ENCODE data around the gene C18orf32. TPM values are rescaled to one million over a fixed set of nuclear protein-coding genes. Genes with fewer than 3 reads are reported as not detected.

The C18orf32 gene
- total and polyA plus RNA-seq, 10 donors, result 33.3 to 66.7 (median 41.1) TPM

DNA sequence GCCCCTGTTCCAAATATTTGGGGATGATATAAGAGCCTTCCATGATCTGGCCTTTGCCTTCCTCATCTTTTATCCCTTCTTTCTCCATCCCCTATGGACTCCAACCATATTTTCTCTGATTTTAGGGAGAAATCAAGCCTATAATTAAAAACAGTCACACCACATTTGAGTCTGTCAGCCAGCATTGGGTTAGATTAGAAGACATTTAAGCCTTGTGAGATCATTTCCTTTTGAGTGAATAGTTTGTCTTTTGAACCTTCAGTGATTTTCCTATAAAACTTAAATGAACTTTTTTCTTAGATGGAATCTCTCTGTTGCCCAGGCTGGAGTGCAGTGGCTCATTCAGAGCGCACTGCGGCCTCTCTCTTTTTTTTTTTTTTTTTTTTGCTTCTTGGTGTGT, 7.6 kb upstream of the C18orf32 start:
- DNase-seq, result no peak
- Histone ChIP-seq H3K4me1 (peaks cover 15 to 31% (median 25%) of the 10 kb centered on the region in 6 donors), H3K36me3 (peaks cover 0 to 19% (median 15%) of the 10 kb centered on the region in 6 donors), H3K9me3 (no peaks in the 10 kb centered on the region), H3K27me3 (replicated peaks in 1 of 7) (peaks cover 0 to 9% (median 0%) of the 10 kb centered on the region in 7 donors), H3K27ac (no peak overlapping the region), H3K4me3 (no peak overlapping the region)
- intact Hi-C loops (cut with DNase I; ENCODE audit: low total_unique reads), result no loop called here
- no peak for TF ChIP-seq POLR2AphosphoS5 (IDR thresholded peaks at IDR 0.05)
- TF ChIP-seq POLR2A (IDR thresholded peaks at IDR 0.05), result no peak
- TF ChIP-seq, protein P1, sequence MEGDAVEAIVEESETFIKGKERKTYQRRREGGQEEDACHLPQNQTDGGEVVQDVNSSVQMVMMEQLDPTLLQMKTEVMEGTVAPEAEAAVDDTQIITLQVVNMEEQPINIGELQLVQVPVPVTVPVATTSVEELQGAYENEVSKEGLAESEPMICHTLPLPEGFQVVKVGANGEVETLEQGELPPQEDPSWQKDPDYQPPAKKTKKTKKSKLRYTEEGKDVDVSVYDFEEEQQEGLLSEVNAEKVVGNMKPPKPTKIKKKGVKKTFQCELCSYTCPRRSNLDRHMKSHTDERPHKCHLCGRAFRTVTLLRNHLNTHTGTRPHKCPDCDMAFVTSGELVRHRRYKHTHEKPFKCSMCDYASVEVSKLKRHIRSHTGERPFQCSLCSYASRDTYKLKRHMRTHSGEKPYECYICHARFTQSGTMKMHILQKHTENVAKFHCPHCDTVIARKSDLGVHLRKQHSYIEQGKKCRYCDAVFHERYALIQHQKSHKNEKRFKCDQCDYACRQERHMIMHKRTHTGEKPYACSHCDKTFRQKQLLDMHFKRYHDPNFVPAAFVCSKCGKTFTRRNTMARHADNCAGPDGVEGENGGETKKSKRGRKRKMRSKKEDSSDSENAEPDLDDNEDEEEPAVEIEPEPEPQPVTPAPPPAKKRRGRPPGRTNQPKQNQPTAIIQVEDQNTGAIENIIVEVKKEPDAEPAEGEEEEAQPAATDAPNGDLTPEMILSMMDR (IDR thresholded peaks at IDR 0.05 in 8 of 11, conservative IDR thresholded peaks at IDR 0.05 in 3 of 11), result no peak
- 93 to 100% (median 96%) methylated on average over 2 of the region's 2 CpGs for WGBS, 5 donors

DNA sequence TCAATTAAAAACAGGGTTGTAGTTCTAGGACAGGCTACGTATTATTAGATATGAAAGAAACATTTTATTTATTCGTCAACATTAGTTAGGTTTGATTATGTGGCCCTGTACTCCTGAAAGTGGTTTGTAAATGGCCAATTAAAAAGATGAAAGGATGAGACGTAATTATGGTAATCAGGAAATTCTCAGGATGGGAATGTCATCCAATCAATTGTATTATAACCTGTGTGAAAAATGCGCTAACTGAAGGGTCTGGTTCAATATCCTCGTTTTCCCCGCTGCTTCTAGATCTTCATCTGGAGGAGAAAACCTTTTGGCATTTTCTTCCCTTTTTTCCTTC, 5.6 kb upstream of the C18orf32 start:
- Histone ChIP-seq H3K4me1 (peaks cover 20 to 51% (median 40%) of the 10 kb centered on the region in 6 donors), H3K4me3 (peak overlapping the region in 3 of 8 donors; percentile 69 to 88 (median 84)), H3K9me3 (no peaks in the 10 kb centered on the region), H3K27me3 (replicated peaks in 1 of 7) (no peaks in the 10 kb centered on the region), H3K36me3 (peaks cover 0 to 39% (median 33%) of the 10 kb centered on the region in 6 donors), H3K27ac (peak overlapping the region in 3 of 8 donors; percentile 91 to 96 (median 95))
- TF ChIP-seq POLR2A (IDR thresholded peaks at IDR 0.05) (no peak), POLR2AphosphoS5 (IDR thresholded peaks at IDR 0.05) (no peak)
- TF ChIP-seq, protein P1 (IDR thresholded peaks at IDR 0.05 in 8 of 11, conservative IDR thresholded peaks at IDR 0.05 in 3 of 11), result no peak
- DNase-seq, result no peak
- 52 to 62% (median 61%) methylated on average over 6 of the region's 6 CpGs for WGBS, 5 donors
- intact Hi-C loops (cut with DNase I; ENCODE audit: low total_unique reads), result no loop called here

DNA sequence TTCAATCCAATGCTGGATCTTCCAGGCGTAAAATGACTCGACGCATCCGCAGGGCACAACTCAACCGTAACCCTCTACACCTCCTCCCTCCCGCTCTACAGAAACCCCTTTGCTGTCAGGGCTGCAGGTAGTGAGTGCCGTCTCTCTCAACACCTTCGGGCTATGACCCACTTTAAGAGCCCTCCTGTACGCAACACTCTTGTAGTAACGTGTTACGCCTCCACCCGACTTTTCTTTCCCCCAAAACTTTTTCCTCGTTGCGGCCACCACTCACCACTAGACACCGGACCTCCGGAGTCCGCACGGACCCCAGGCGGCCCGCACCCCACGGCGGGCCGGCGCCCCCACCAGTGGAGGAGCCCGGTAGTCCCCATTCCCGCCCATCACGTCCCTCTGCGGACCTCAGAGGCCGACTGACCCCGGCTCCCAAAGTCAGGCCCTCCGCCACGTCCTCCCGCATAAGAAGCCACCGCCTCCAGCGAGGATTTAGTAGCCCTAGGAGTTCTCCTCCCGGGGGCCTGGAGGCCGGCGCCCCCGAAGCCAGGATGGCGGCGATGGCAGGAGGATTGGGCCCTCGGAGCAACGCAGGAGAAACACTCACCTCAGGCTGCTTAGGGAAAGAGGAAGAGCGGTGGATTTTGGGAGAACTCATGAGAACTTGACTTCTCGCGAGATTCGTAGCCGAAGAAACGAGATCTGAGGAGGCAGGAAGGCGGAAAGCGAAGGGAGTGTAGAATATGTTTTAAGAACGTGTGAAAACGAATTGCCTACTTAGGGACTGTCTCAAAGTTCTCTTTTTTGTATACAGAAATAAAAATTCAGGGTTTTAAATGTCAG, 5.0 kb upstream of the C18orf32 start, which contains the start of gene RPL17:
TSS of gene RPL17 (minus strand) at position 609 of the 837 bp plus-strand sequence.
- TF ChIP-seq, protein P1 (IDR thresholded peaks at IDR 0.05 in 8 of 11, conservative IDR thresholded peaks at IDR 0.05 in 3 of 11), result peak in 4 of 11 experiments; percentile 42 to 54 (median 48)
- TF ChIP-seq POLR2AphosphoS5 (IDR thresholded peaks at IDR 0.05) (peak; percentile 97 to 99 (median 97)), POLR2A (IDR thresholded peaks at IDR 0.05) (peak in 2 of 3 donors; percentile 79)
- peak; percentile 92 for DNase-seq
- Histone ChIP-seq H3K4me3 (peak within 1 kb of the TSS; percentile 57 to 88 (median 70)), H3K27ac (peak within 1 kb of the TSS; percentile 88 to 96 (median 94)), H3K4me1 (peaks cover 24 to 56% (median 45%) of the 10 kb centered on the region in 6 donors), H3K9me3 (no peaks in the 10 kb centered on the region), H3K27me3 (replicated peaks in 1 of 7) (no peaks in the 10 kb centered on the region), H3K36me3 (peaks cover 0 to 42% (median 33%) of the 10 kb centered on the region in 6 donors)
- WGBS, 5 donors, result 1 to 2% (median 1%) methylated on average over 46 to 53 of the region's 53 CpGs
- intact Hi-C loops (cut with DNase I; ENCODE audit: low total_unique reads), result no loop called here

GRCh38 chr18:49491534-49491856, 4.5 kb upstream of the C18orf32 start:
- intact Hi-C loops (cut with DNase I; ENCODE audit: low total_unique reads), result no loop called here
- WGBS, 5 donors, result 13 to 25% (median 22%) methylated on average over 7 of the region's 7 CpGs

More at GRCh38 chr18:49491534-49491856, 4.5 kb upstream of the C18orf32 start:
- Histone ChIP-seq H3K4me1 (peaks cover 24 to 58% (median 46%) of the 10 kb centered on the region in 6 donors), H3K27me3 (replicated peaks in 1 of 7) (no peaks in the 10 kb centered on the region), H3K9me3 (no peaks in the 10 kb centered on the region), H3K27ac (peak overlapping the region; percentile 88 to 96 (median 94)), H3K4me3 (peak overlapping the region; percentile 57 to 88 (median 70)), H3K36me3 (peaks cover 0 to 42% (median 33%) of the 10 kb centered on the region in 6 donors)
- DNase-seq, result no peak
- TF ChIP-seq POLR2AphosphoS5 (IDR thresholded peaks at IDR 0.05) (no peak), POLR2A (IDR thresholded peaks at IDR 0.05) (no peak)
- TF ChIP-seq, protein P1 (IDR thresholded peaks at IDR 0.05 in 8 of 11, conservative IDR thresholded peaks at IDR 0.05 in 3 of 11), result no peak
